Measurements from ENCODE around the gene AGBL5.

Gene AGBL5

GRCh38 chr2:27100036-27100435 is 48.6 kb downstream of the AGBL5 start:
- Histone ChIP-seq H3K4me3 (ENCODE audit: low read depth, low read length, poor library complexity, severe bottlenecking) (no peak overlapping the region), H2AFZ (ENCODE audit: low read length) (no peak overlapping the region), H3F3A (ENCODE audit: insufficient read depth, low read length) (no peaks in the 10 kb centered on the region), H3K36me3 (ENCODE audit: insufficient read depth, low read length) (no peaks in the 10 kb centered on the region), H3K9ac (ENCODE audit: low read length) (no peak overlapping the region), H3K4me2 (ENCODE audit: low read length) (no peak overlapping the region), H3K9me2 (ENCODE audit: low read depth, low read length) (no peaks in the 10 kb centered on the region), H4K20me1 (ENCODE audit: insufficient read depth, low read length) (no peaks in the 10 kb centered on the region), H3K27me3 (ENCODE audit: insufficient read depth, low read length) (no peaks in the 10 kb centered on the region; the same call in 1 of the 2 replicates), H3K4me1 (ENCODE audit: insufficient read depth, low read length, severe bottlenecking) (peaks cover 11% of the 10 kb centered on the region), H3K79me2 (ENCODE audit: insufficient read depth, low read length) (no peaks in the 10 kb centered on the region), H3K9me3 (ENCODE audit: low read length) (no peaks in the 10 kb centered on the region), H3K27ac (ENCODE audit: low read depth, low read length, poor library complexity, severe bottlenecking) (no peak overlapping the region)
- TF ChIP-seq, protein P1, sequence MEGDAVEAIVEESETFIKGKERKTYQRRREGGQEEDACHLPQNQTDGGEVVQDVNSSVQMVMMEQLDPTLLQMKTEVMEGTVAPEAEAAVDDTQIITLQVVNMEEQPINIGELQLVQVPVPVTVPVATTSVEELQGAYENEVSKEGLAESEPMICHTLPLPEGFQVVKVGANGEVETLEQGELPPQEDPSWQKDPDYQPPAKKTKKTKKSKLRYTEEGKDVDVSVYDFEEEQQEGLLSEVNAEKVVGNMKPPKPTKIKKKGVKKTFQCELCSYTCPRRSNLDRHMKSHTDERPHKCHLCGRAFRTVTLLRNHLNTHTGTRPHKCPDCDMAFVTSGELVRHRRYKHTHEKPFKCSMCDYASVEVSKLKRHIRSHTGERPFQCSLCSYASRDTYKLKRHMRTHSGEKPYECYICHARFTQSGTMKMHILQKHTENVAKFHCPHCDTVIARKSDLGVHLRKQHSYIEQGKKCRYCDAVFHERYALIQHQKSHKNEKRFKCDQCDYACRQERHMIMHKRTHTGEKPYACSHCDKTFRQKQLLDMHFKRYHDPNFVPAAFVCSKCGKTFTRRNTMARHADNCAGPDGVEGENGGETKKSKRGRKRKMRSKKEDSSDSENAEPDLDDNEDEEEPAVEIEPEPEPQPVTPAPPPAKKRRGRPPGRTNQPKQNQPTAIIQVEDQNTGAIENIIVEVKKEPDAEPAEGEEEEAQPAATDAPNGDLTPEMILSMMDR (IDR thresholded peaks at IDR 0.05; ENCODE audit: low read length), result no peak
- TF ChIP-seq EZH2 (IDR thresholded peaks at IDR 0.05; ENCODE audit: borderline replicate concordance, low read length), result no peak

DNA sequence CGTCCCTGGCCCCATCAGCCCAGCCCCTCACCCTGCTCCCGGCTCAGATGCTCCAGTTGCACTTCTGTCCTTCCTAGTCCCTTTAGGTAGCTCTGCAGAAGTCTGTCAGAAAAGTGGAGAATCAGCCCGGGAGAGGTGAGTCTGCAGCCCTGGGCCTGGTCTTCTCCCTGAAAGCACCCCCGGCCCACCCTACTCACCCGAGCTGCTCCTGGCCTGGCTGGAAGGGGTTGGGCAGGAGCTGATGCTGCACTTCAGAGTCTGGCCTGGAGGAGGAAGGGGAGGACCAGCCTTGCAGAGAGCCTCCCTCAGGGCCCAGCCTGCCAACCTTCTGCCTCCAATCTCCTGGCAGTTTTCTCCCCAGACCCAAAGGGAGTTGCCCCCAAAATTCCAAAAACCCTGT is 50.9 kb downstream of the AGBL5 start:
- no peaks in the 10 kb centered on the region for H3K79me2 ChIP-seq (ENCODE audit: insufficient read depth, low read length)
- no peaks in the 10 kb centered on the region; the same call in 1 of the 2 replicates for H3K27me3 ChIP-seq (ENCODE audit: insufficient read depth, low read length)
- no peak overlapping the region for H3K4me2 ChIP-seq (ENCODE audit: low read length)
- no peak overlapping the region for H2AFZ ChIP-seq (ENCODE audit: low read length)
- H3K36me3 ChIP-seq (ENCODE audit: insufficient read depth, low read length), result no peaks in the 10 kb centered on the region
- H3K4me1 ChIP-seq (ENCODE audit: insufficient read depth, low read length, severe bottlenecking), result no peaks in the 10 kb centered on the region
- H3K27ac ChIP-seq (ENCODE audit: low read depth, low read length, poor library complexity, severe bottlenecking), result no peak overlapping the region
- TF ChIP-seq EZH2 (IDR thresholded peaks at IDR 0.05; ENCODE audit: borderline replicate concordance, low read length), result no peak
- TF ChIP-seq, protein P1 (IDR thresholded peaks at IDR 0.05; ENCODE audit: low read length), result no peak
- no peak overlapping the region for H3K4me3 ChIP-seq (ENCODE audit: low read depth, low read length, poor library complexity, severe bottlenecking)
- H3K9ac ChIP-seq (ENCODE audit: low read length), result no peak overlapping the region
- no peaks in the 10 kb centered on the region for H3K9me3 ChIP-seq (ENCODE audit: low read length)
- H3K9me2 ChIP-seq (ENCODE audit: low read depth, low read length), result no peaks in the 10 kb centered on the region
- no peaks in the 10 kb centered on the region for H3F3A ChIP-seq (ENCODE audit: insufficient read depth, low read length)
- H4K20me1 ChIP-seq (ENCODE audit: insufficient read depth, low read length), result no peaks in the 10 kb centered on the region

GRCh38 chr2:27105981-27106380 is 54.5 kb downstream of the AGBL5 start:
- no peak overlapping the region for H3K27ac ChIP-seq (ENCODE audit: low read depth, low read length, poor library complexity, severe bottlenecking)
- H3K9ac ChIP-seq (ENCODE audit: low read length), result no peak overlapping the region
- no peak overlapping the region for H3K4me3 ChIP-seq (ENCODE audit: low read depth, low read length, poor library complexity, severe bottlenecking)
- no peaks in the 10 kb centered on the region for H4K20me1 ChIP-seq (ENCODE audit: insufficient read depth, low read length)
- H3K9me3 ChIP-seq (ENCODE audit: low read length), result no peaks in the 10 kb centered on the region
- H3K79me2 ChIP-seq (ENCODE audit: insufficient read depth, low read length), result no peaks in the 10 kb centered on the region
- H2AFZ ChIP-seq (ENCODE audit: low read length), result no peak overlapping the region
- no peaks in the 10 kb centered on the region; the same call in 1 of the 2 replicates for H3K27me3 ChIP-seq (ENCODE audit: insufficient read depth, low read length)
- no peak overlapping the region for H3K4me2 ChIP-seq (ENCODE audit: low read length)
- H3K36me3 ChIP-seq (ENCODE audit: insufficient read depth, low read length), result no peaks in the 10 kb centered on the region; the same call in 1 of the 2 replicates
- H3F3A ChIP-seq (ENCODE audit: insufficient read depth, low read length), result no peaks in the 10 kb centered on the region
- H3K9me2 ChIP-seq (ENCODE audit: low read depth, low read length), result no peaks in the 10 kb centered on the region
- TF ChIP-seq, protein P1 (IDR thresholded peaks at IDR 0.05; ENCODE audit: low read length), result no peak
- TF ChIP-seq EZH2 (IDR thresholded peaks at IDR 0.05; ENCODE audit: borderline replicate concordance, low read length), result no peak
- no peaks in the 10 kb centered on the region for H3K4me1 ChIP-seq (ENCODE audit: insufficient read depth, low read length, severe bottlenecking)
